Liver (tissue), 9 donors: ENCODE results near the gene LILRA6. TPM values are rescaled to one million over a fixed set of nuclear protein-coding genes. Genes with fewer than 3 reads are reported as not detected.
A peak's percentile ranks its signal among the peaks of the same experiment; 100 is the strongest.

Source experiments
- DNase-seq: peaks from one replicate; pipeline ENCODE4 v3.0.0-alpha.2; 2017; ENCODE audit warnings: low spot score
- H3K27ac ChIP-seq, 2 donors: one replicate each; pipeline ENCODE4 v1.7.0; 2013; ENCODE audit warnings: inconsistent platforms in 2 of 2, low read length in 2 of 2, control low read depth in 1 of 2, low read depth in 1 of 2, mild to moderate bottlenecking in 1 of 2
- H3K27me3 ChIP-seq, 4 donors: one replicate each; pipeline versions ENCODE4 v1.6.1 to v1.7.0; 2013; ENCODE audit warnings: low read length in 3 of 4, inconsistent platforms in 1 of 4, mild to moderate bottlenecking in 1 of 4, moderate library complexity in 1 of 4; ENCODE audit not compliant: control insufficient read depth in 4 of 4, insufficient read depth in 4 of 4
- H3K36me3 ChIP-seq, 4 donors: one replicate each; pipeline versions ENCODE4 v1.6.1 to v1.7.0; 2013; ENCODE audit warnings: low read length in 3 of 4, mild to moderate bottlenecking in 3 of 4, low read depth in 1 of 4, moderate library complexity in 1 of 4; ENCODE audit not compliant: control insufficient read depth in 4 of 4, insufficient read depth in 3 of 4
- H3K4me1 ChIP-seq, 4 donors: one replicate each; pipeline versions ENCODE4 v1.6.1 to v1.7.0; 2013; ENCODE audit warnings: low read length in 3 of 4, mild to moderate bottlenecking in 3 of 4, moderate library complexity in 1 of 4; ENCODE audit not compliant: control insufficient read depth in 4 of 4, insufficient read depth in 4 of 4
- H3K4me3 ChIP-seq, 3 donors: one replicate each; pipeline versions ENCODE4 v1.6.1 to v1.7.0; 2013; ENCODE audit warnings: low read length in 3 of 3, control low read depth in 1 of 3, low read depth in 1 of 3, mild to moderate bottlenecking in 1 of 3
- H3K9ac ChIP-seq, 2 donors: one replicate each; pipeline ENCODE4 v1.7.0; 2013; ENCODE audit warnings: low read length in 2 of 2, mild to moderate bottlenecking in 2 of 2, moderate library complexity in 2 of 2, control low read depth in 1 of 2, low read depth in 1 of 2
- H3K9me3 ChIP-seq, 4 donors: one replicate each; pipeline versions ENCODE4 v1.6.1 to v1.7.0; 2013; ENCODE audit warnings: low read length in 3 of 4; ENCODE audit not compliant: control insufficient read depth in 4 of 4
- ATF3 ChIP-seq: IDR thresholded peaks from 2 replicates; pipeline ENCODE4 v1.6.1; 2016; ENCODE audit warnings: antibody characterized with exemption
- CTCF ChIP-seq: fragments of 150-350 bp; IDR thresholded peaks from 2 replicates; pipeline ENCODE4 v1.5.1; 2017; ENCODE audit warnings: improper control_type of control experiment, low read depth, low read length; ENCODE audit not compliant: missing input control
- EGR1 ChIP-seq, 2 donors: IDR thresholded peaks; 2 replicates each; pipeline ENCODE4 v1.6.1; 2016 to 2018; ENCODE audit warnings: antibody characterized with exemption in 2 of 2, low read depth in 2 of 2
- FOXA1 ChIP-seq: IDR thresholded peaks from 2 replicates; pipeline ENCODE4 v1.6.1; 2016; ENCODE audit warnings: antibody characterized with exemption
- FOXA2 ChIP-seq: IDR thresholded peaks from 2 replicates; pipeline ENCODE4 v1.6.1; 2016; ENCODE audit warnings: antibody characterized with exemption
- GABPA ChIP-seq, 2 donors: IDR thresholded peaks in 1 of 2; conservative IDR thresholded peaks in 1 of 2; 2 replicates each; pipeline ENCODE4 v1.6.1; 2016; ENCODE audit warnings: antibody characterized with exemption in 2 of 2, mild to moderate bottlenecking in 1 of 2, moderate library complexity in 1 of 2
- HNF4A ChIP-seq, 2 donors: conservative IDR thresholded peaks; 2 replicates each; pipeline ENCODE4 v1.6.1; 2016; ENCODE audit warnings: antibody characterized with exemption in 2 of 2, mild to moderate bottlenecking in 2 of 2
- HNF4G ChIP-seq: IDR thresholded peaks from 2 replicates; pipeline ENCODE4 v1.6.1; 2016; ENCODE audit warnings: antibody characterized with exemption
- JUND ChIP-seq, 2 donors: IDR thresholded peaks; 2 replicates each; pipeline ENCODE4 v1.6.1; 2016; ENCODE audit warnings: antibody characterized with exemption in 2 of 2
- MAX ChIP-seq: IDR thresholded peaks from 2 replicates; pipeline ENCODE4 v1.6.1; 2016; ENCODE audit warnings: antibody characterized with exemption
- NR2F2 ChIP-seq: IDR thresholded peaks from 2 replicates; pipeline ENCODE4 v1.6.1; 2016; ENCODE audit warnings: antibody characterized with exemption
- RAD21 ChIP-seq, 2 donors: IDR thresholded peaks; 2 replicates each; pipeline ENCODE4 v1.6.1; 2016; ENCODE audit warnings: antibody characterized with exemption in 2 of 2, mild to moderate bottlenecking in 2 of 2
- REST ChIP-seq: IDR thresholded peaks from 2 replicates; pipeline ENCODE4 v1.6.1; 2016; ENCODE audit warnings: antibody characterized with exemption, mild to moderate bottlenecking
- RXRA ChIP-seq, 2 donors: IDR thresholded peaks; 2 replicates each; pipeline ENCODE4 v1.6.1; 2017 to 2018; ENCODE audit warnings: antibody characterized with exemption in 2 of 2, mild to moderate bottlenecking in 1 of 2
- SP1 ChIP-seq: IDR thresholded peaks from 2 replicates; pipeline ENCODE4 v1.6.1; 2018; ENCODE audit warnings: antibody characterized with exemption, mild to moderate bottlenecking
- TAF1 ChIP-seq: conservative IDR thresholded peaks from 2 replicates; pipeline ENCODE4 v1.6.1; 2016; ENCODE audit warnings: antibody characterized with exemption, mild to moderate bottlenecking
- YY1 ChIP-seq: IDR thresholded peaks from 2 replicates; pipeline ENCODE4 v1.6.1; 2016; ENCODE audit warnings: antibody characterized with exemption, mild to moderate bottlenecking
- ZBTB33 ChIP-seq: IDR thresholded peaks from 2 replicates; pipeline ENCODE4 v1.6.1; 2016; ENCODE audit warnings: antibody characterized with exemption
- whole genome bisulfite sequencing: extraction: QIAGEN DNeasy Blood & Tissue Kit; methylation state at CpG from one replicate; pipeline ENCODE4 v1.1.7; 2013; 5-methylcytosine and 5-hydroxymethylcytosine counted together
- polyA plus RNA-seq, 2 donors: library from polyadenylated mRNA; stranded (reverse) in 1 of 2; unstranded in 1 of 2; fragments of 200-250 nt in 1 of 2; fragments of >200 nt in 1 of 2; fragmentation: Nextera tagmentation in 1 of 2; extraction: Ambion mirVana in 1 of 2; gene quantifications; one replicate each; pipeline versions ENCODE4 v1.2.1 to v1.2.3, GENCODE V29; 2013 to 2015
- total RNA-seq, 2 donors: library from RNA; depleted of rRNA; stranded (reverse); fragments of >200 nt; gene quantifications; one replicate each; pipeline ENCODE4 v1.2.3, GENCODE V29; 2014
- donor health status: healthy.
- donor health status: healthy.
- donor health status: healthy.
- donor health status: healthy.
- donor health status: healthy.

LILRA6 gene
- total and polyA plus RNA-seq, 4 donors = 1.0 to 2.8 (median 1.7) TPM

- H3K9ac ChIP-seq = peak within 1 kb of the TSS; percentile 63 to 77
- WGBS = 1% methylated on average over 77 of the region's 77 CpGs
- H3K36me3 ChIP-seq = peaks cover 4 to 17% (median 12%) of the 10 kb centered on the region in 4 donors
- no peaks in the 10 kb centered on the region for H3K27me3 ChIP-seq
- H3K4me3 ChIP-seq = peak within 1 kb of the TSS; percentile 51 to 78 (median 68)
- TF ChIP-seq CTCF (no peak), EGR1 (IDR thresholded peaks at IDR 0.05; ENCODE audit: low read depth in 2 of 2) (no peak), NR2F2 (no peak), ATF3 (no peak), REST (no peak), SP1 (no peak), GABPA (IDR thresholded peaks at IDR 0.05 in 1 of 2, conservative IDR thresholded peaks at IDR 0.05 in 1 of 2) (no peak), MAX (no peak), HNF4A (conservative IDR thresholded peaks at IDR 0.05) (no peak), HNF4G (no peak), RAD21 (IDR thresholded peaks at IDR 0.05) (no peak), TAF1 (no peak)
- no peaks in the 10 kb centered on the region for H3K9me3 ChIP-seq
- peak within 1 kb of the TSS; percentile 96 to 99 for H3K27ac ChIP-seq
- peaks cover 9 to 22% (median 15%) of the 10 kb centered on the region in 4 donors for H3K4me1 ChIP-seq
- peak; percentile 89 for DNase-seq
Measured at GRCh38 chr19:54191011-54191810, 51.4 kb downstream of the LILRA6 start, which contains the start of gene TSEN34. Gene TSEN34 (plus strand): TSS chr19:54191308. CDS start chr19:54191365, 57 bp downstream.

- peaks cover 9 to 22% (median 15%) of the 10 kb centered on the region in 4 donors for H3K4me1 ChIP-seq
- H3K36me3 ChIP-seq = peaks cover 4 to 17% (median 12%) of the 10 kb centered on the region in 4 donors
- TF ChIP-seq HNF4A (conservative IDR thresholded peaks at IDR 0.05) (peak; percentile 42 to 51), TAF1 (no peak), RAD21 (IDR thresholded peaks at IDR 0.05) (no peak), FOXA1 (peak; percentile 31), SP1 (peak; percentile 71), ZBTB33 (peak; percentile 83), GABPA (IDR thresholded peaks at IDR 0.05 in 1 of 2, conservative IDR thresholded peaks at IDR 0.05 in 1 of 2) (peak; percentile 40 to 79), EGR1 (IDR thresholded peaks at IDR 0.05; ENCODE audit: low read depth in 2 of 2) (peak in 1 of 2 donors; percentile 7), MAX (no peak), HNF4G (peak; percentile 94), JUND (IDR thresholded peaks at IDR 0.05) (peak in 1 of 2 donors; percentile 56), ATF3 (no peak), RXRA (IDR thresholded peaks at IDR 0.05) (peak; percentile 27 to 55), CTCF (no peak), FOXA2 (peak; percentile 13), NR2F2 (peak; percentile 35), YY1 (peak; percentile 71)
Measured at GRCh38 chr19:54190503-54191010, 52.0 kb downstream of the LILRA6 start.

More at GRCh38 chr19:54190503-54191010, 52.0 kb downstream of the LILRA6 start:
- peak overlapping the region; percentile 63 to 77 for H3K9ac ChIP-seq
- peak overlapping the region; percentile 51 to 78 (median 68) for H3K4me3 ChIP-seq
- peak; percentile 99 for DNase-seq
- H3K27ac ChIP-seq = peak overlapping the region; percentile 96 to 99
- no peaks in the 10 kb centered on the region for H3K27me3 ChIP-seq
- H3K9me3 ChIP-seq = no peaks in the 10 kb centered on the region
- WGBS = under 1% methylated on average over 56 of the region's 56 CpGs
